Neural progenitor cell (in vitro differentiated cells): ENCODE measurements around the gene MYLK. TPM values are rescaled to one million over a fixed set of nuclear protein-coding genes. Genes with fewer than 3 reads are reported as not detected.

Experiments used
- DNase-seq: peaks from one replicate; pipeline ENCODE4 v3.0.0-alpha.2; 2016; ENCODE audit warnings: low spot score
- H2AFZ ChIP-seq: fragments of 200-600 bp; sonication (generic); replicated peaks from 2 replicates; pipeline ENCODE4 v1.6.1; 2016; ENCODE audit warnings: antibody characterized with exemption
- H3F3A ChIP-seq: fragments of 200-600 bp; sonication (generic); 2 replicates; pipeline ENCODE4 v1.6.1; 2016; ENCODE audit warnings: antibody characterized with exemption, low read depth
- H3K27ac ChIP-seq: fragments of 200-600 bp; sonication (generic); 2 replicates; pipeline ENCODE4 v1.5.1; 2016; ENCODE audit warnings: mild to moderate bottlenecking
- H3K27me3 ChIP-seq: fragments of 200-600 bp; sonication (generic); 2 replicates; pipeline ENCODE4 v1.6.1; 2016; ENCODE audit warnings: mild to moderate bottlenecking, moderate library complexity
- H3K36me3 ChIP-seq: fragments of 200-600 bp; sonication (generic); 2 replicates; pipeline ENCODE4 v1.5.1; 2016
- H3K4me1 ChIP-seq: fragments of 200-600 bp; sonication (generic); 2 replicates; pipeline ENCODE4 v1.6.1; 2016; ENCODE audit warnings: mixed run types
- H3K4me2 ChIP-seq: fragments of 200-600 bp; sonication (generic); 2 replicates; pipeline ENCODE4 v1.6.1; 2016
- H3K4me3 ChIP-seq: fragments of 200-600 bp; sonication (generic); 2 replicates; pipeline ENCODE4 v1.5.1; 2016
- H3K79me2 ChIP-seq: fragments of 200-600 bp; sonication (generic); 2 replicates; pipeline ENCODE4 v1.6.1; 2016; ENCODE audit warnings: low read depth
- H3K9ac ChIP-seq: fragments of 200-600 bp; sonication (generic); 2 replicates; pipeline ENCODE4 v1.6.1; 2016
- H3K9me3 ChIP-seq: fragments of 200-600 bp; sonication (generic); 2 replicates; pipeline ENCODE4 v1.5.1; 2016; ENCODE audit warnings: low read depth
- H4K20me1 ChIP-seq: fragments of 200-600 bp; sonication (generic); 2 replicates; pipeline ENCODE4 v1.6.1; 2016; ENCODE audit warnings: low read depth
- H3K27ac Mint-ChIP-seq: 3 replicates; pipeline ENCODE4 v1.8.0; 2021; ENCODE audit warnings: mixed read lengths
- H3K27me3 Mint-ChIP-seq: 2 replicates; pipeline ENCODE4 v1.8.0; 2022; ENCODE audit warnings: low read depth, mild to moderate bottlenecking, inconsistent platforms, moderate library complexity, mixed read lengths; ENCODE audit not compliant: insufficient read depth
- H3K36me3 Mint-ChIP-seq: 3 replicates; pipeline ENCODE4 v1.8.0; 2021; ENCODE audit warnings: mixed read lengths
- H3K4me1 Mint-ChIP-seq: 3 replicates; pipeline ENCODE4 v1.8.0; 2021; ENCODE audit warnings: mixed read lengths
- H3K4me3 Mint-ChIP-seq: 3 replicates; pipeline ENCODE4 v1.8.0; 2021; ENCODE audit warnings: mild to moderate bottlenecking, moderate library complexity, mixed read lengths
- H3K9me3 Mint-ChIP-seq: 3 replicates; pipeline ENCODE4 v1.8.0; 2020; ENCODE audit warnings: mixed read lengths
- EZH2 ChIP-seq: fragments of 200-600 bp; sonication (generic); IDR thresholded peaks from 2 replicates; pipeline ENCODE4 v1.6.1; 2017; ENCODE audit warnings: antibody characterized with exemption, mild to moderate bottlenecking, moderate library complexity
- EZH2phosphoT487 ChIP-seq: fragments of 200-600 bp; sonication (generic); IDR thresholded peaks from 2 replicates; pipeline ENCODE4 v1.6.1; 2017; ENCODE audit warnings: antibody characterized with exemption
- total RNA-seq: library from RNA; depleted of rRNA; stranded (reverse); fragments of >200 nt; gene quantifications from 2 replicates; pipeline ENCODE4 v1.2.3, GENCODE V29; 2015; ENCODE audit warnings: low replicate concordance
- TF ChIP-seq, protein P1 (sequence below): fragments of 200-600 bp; sonication (generic); IDR thresholded peaks from 2 replicates; pipeline ENCODE4 v1.5.1; 2017; ENCODE audit warnings: antibody characterized with exemption, mild to moderate bottlenecking

Gene MYLK
- total RNA-seq, 1 donor from 2014 or later, result 28.4 TPM

DNA sequence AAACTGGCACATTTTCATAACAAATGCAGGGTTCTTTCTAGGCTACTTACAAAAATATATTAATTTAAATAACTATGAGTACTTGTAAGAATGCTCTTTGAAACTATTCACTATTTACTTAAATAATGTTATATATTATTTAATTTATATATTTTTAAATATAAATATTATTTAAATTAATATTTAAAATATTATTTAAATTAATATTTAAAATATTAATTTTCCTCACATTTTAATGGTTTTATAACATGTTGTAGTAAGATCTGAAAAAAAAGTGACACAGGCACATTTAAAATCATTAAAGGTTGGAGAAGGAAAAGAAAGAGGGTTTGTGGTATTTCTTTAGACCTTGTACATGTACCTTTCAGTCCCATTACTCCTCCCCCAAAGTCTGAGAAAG is 42.3 kb upstream of the MYLK start:
- Histone ChIP-seq H2AFZ (no peak overlapping the region), H3K36me3 (peaks cover 45% of the 10 kb centered on the region), H3K9ac (no peak overlapping the region), H3K9me3 (no peaks in the 10 kb centered on the region), H4K20me1 (no peaks in the 10 kb centered on the region), H3K4me2 (no peak overlapping the region), H3F3A (no peaks in the 10 kb centered on the region), H3K4me1 (no peaks in the 10 kb centered on the region), H3K27ac (no peak overlapping the region), H3K4me3 (no peak overlapping the region), H3K27me3 (no peaks in the 10 kb centered on the region), H3K79me2 (peaks cover 5% of the 10 kb centered on the region)
- peaks cover 15% of the 10 kb centered on the region for H3K9me3 Mint-ChIP-seq
- H3K4me1 Mint-ChIP-seq, result peaks cover 3% of the 10 kb centered on the region
- H3K27ac Mint-ChIP-seq, result no peak overlapping the region
- no peak overlapping the region for H3K4me3 Mint-ChIP-seq
- no peaks in the 10 kb centered on the region for H3K27me3 Mint-ChIP-seq
- DNase-seq, result no peak
- TF ChIP-seq EZH2phosphoT487, result no peak
- no peak for TF ChIP-seq EZH2
- TF ChIP-seq, protein P1, sequence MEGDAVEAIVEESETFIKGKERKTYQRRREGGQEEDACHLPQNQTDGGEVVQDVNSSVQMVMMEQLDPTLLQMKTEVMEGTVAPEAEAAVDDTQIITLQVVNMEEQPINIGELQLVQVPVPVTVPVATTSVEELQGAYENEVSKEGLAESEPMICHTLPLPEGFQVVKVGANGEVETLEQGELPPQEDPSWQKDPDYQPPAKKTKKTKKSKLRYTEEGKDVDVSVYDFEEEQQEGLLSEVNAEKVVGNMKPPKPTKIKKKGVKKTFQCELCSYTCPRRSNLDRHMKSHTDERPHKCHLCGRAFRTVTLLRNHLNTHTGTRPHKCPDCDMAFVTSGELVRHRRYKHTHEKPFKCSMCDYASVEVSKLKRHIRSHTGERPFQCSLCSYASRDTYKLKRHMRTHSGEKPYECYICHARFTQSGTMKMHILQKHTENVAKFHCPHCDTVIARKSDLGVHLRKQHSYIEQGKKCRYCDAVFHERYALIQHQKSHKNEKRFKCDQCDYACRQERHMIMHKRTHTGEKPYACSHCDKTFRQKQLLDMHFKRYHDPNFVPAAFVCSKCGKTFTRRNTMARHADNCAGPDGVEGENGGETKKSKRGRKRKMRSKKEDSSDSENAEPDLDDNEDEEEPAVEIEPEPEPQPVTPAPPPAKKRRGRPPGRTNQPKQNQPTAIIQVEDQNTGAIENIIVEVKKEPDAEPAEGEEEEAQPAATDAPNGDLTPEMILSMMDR, result no peak
- H3K36me3 Mint-ChIP-seq, result peaks cover 55% of the 10 kb centered on the region

DNA sequence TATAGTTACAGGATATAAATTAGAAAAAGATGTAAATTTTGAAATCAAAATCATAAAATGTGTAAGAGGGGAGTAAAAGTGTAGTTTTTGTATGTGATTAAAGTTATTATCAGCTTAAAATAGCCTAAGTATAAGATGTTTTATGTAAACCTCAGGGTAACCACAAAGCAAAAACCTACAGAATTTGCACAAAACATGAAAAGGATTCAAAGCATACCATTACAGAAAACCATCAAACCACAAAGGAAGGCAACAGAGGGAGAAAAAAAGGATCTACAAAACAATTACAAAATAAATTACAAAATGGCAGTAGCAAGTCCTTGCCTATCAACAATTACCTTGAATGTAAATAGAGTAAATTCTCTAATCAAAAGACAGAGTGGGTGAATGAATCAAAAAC is 36.7 kb upstream of the MYLK start:
- Histone ChIP-seq H3K4me3 (no peak overlapping the region), H4K20me1 (no peaks in the 10 kb centered on the region), H3K9ac (no peak overlapping the region), H3F3A (no peaks in the 10 kb centered on the region), H3K9me3 (no peaks in the 10 kb centered on the region), H3K27ac (no peak overlapping the region), H3K4me2 (no peak overlapping the region), H3K36me3 (peaks cover 35% of the 10 kb centered on the region), H3K79me2 (peaks cover 5% of the 10 kb centered on the region), H3K4me1 (no peaks in the 10 kb centered on the region), H2AFZ (no peak overlapping the region), H3K27me3 (no peaks in the 10 kb centered on the region)
- DNase-seq, result no peak
- no peaks in the 10 kb centered on the region for H3K27me3 Mint-ChIP-seq
- no peak overlapping the region for H3K27ac Mint-ChIP-seq
- no peak overlapping the region for H3K4me3 Mint-ChIP-seq
- no peak for TF ChIP-seq EZH2phosphoT487
- TF ChIP-seq, protein P1, result no peak
- TF ChIP-seq EZH2, result no peak
- peaks cover 68% of the 10 kb centered on the region for H3K36me3 Mint-ChIP-seq
- peaks cover 32% of the 10 kb centered on the region for H3K9me3 Mint-ChIP-seq
- no peaks in the 10 kb centered on the region for H3K4me1 Mint-ChIP-seq

DNA sequence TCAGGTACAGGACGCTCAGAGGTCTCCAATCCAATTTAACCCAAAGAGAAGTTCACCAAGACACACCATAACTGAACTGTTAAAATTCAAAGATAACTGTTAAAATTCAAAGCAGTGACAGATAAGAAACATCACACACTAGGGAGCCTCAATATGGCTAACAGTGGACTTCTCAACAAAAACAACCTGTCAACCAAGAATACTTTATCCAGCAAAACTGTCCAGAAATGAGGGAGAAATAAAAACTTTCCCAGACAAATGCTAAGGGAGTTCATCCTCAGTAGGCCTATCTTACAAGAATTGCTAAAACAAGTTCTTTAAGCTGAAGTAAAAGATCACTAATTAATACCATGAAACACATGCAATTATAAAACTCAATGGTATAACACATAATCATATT is 36.3 kb upstream of the MYLK start:
- H3K4me1 ChIP-seq, result no peaks in the 10 kb centered on the region
- no peaks in the 10 kb centered on the region for H3K27me3 Mint-ChIP-seq
- DNase-seq, result no peak
- H3K27me3 ChIP-seq, result no peaks in the 10 kb centered on the region
- H3F3A ChIP-seq, result no peaks in the 10 kb centered on the region
- peaks cover 66% of the 10 kb centered on the region for H3K36me3 Mint-ChIP-seq
- no peak overlapping the region for H3K27ac Mint-ChIP-seq
- H3K9me3 ChIP-seq, result no peaks in the 10 kb centered on the region
- H3K4me3 Mint-ChIP-seq, result no peak overlapping the region
- H4K20me1 ChIP-seq, result no peaks in the 10 kb centered on the region
- no peak overlapping the region for H3K4me2 ChIP-seq
- H3K4me3 ChIP-seq, result no peak overlapping the region
- no peak overlapping the region for H3K27ac ChIP-seq
- H3K36me3 ChIP-seq, result peaks cover 35% of the 10 kb centered on the region
- no peak overlapping the region for H3K9ac ChIP-seq
- H3K79me2 ChIP-seq, result peaks cover 5% of the 10 kb centered on the region
- H3K4me1 Mint-ChIP-seq, result peaks cover under 1% of the 10 kb centered on the region
- peaks cover 32% of the 10 kb centered on the region for H3K9me3 Mint-ChIP-seq
- no peak overlapping the region for H2AFZ ChIP-seq
- TF ChIP-seq EZH2, result no peak
- TF ChIP-seq EZH2phosphoT487, result no peak
- TF ChIP-seq, protein P1, result no peak
